Endothelial cell of umbilical vein (primary cell): ENCODE measurements around the gene GHRHR.

ENCODE experiments used
- EZH2 ChIP-seq: IDR thresholded peaks from 2 replicates; pipeline ENCODE4 v1.6.1; 2012; ENCODE audit warnings: borderline replicate concordance, low read depth, mild to moderate bottlenecking, moderate library complexity, low read length, inconsistent platforms; ENCODE audit not compliant: severe bottlenecking
- FOS ChIP-seq: IDR thresholded peaks from 2 replicates; pipeline ENCODE4 v1.6.1; 2011; ENCODE audit warnings: mild to moderate bottlenecking, low read length, moderate library complexity, borderline replicate concordance; ENCODE audit not compliant: insufficient read depth
- POLR2A ChIP-seq: IDR thresholded peaks from 2 replicates; pipeline ENCODE4 v1.6.1; 2012; ENCODE audit warnings: low read depth, mild to moderate bottlenecking, control low read depth, low read length
- POLR2AphosphoS5 ChIP-seq: IDR thresholded peaks from 2 replicates; pipeline ENCODE4 v1.6.1; 2012; ENCODE audit warnings: low read depth, mild to moderate bottlenecking, control low read depth, low read length, moderate library complexity; ENCODE audit not compliant: insufficient read depth
- TF ChIP-seq, protein P1 (sequence below), 2 donors: IDR thresholded peaks; 1 replicate in 1 of 2; 2 replicates in 1 of 2; pipeline ENCODE4 v1.5.1; 2011; ENCODE audit warnings: low read length in 2 of 2, mild to moderate bottlenecking in 2 of 2, moderate library complexity in 2 of 2, control low read depth in 1 of 2, inconsistent platforms in 1 of 2, low read depth in 1 of 2; ENCODE audit not compliant: insufficient read depth in 1 of 2; ENCODE audit errors: extremely low read depth in 1 of 2

DNA sequence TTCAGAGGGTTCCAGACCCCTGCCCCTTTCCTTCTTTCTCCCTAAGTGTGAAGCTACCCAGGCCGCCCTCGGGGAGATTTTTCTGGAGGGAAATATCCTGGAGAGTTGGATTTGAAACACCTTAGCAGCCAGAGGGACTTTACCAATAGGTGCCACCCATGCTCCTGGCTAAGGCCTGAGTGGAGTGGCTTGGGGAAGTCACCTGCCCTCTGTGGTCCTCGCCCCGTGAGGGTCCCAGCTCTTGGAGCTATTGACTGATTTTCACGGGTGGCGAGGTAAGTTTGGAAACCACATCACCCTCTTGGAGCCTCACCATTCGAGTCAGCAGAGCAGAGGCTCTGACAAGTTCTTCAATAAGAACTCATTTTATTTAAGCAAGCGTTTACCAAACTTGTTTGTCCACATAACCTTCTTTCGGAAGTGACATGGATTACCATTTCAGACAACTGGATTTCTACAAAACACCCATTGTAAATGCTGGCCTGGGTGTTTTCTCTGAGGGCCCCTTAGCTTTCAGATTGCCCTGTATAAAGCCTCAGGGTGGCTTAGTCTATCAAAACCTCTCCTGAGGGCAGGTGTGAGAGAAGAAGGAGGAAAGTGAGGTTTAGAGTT, 31.7 kb upstream of the GHRHR start:
- TF ChIP-seq, protein P1, sequence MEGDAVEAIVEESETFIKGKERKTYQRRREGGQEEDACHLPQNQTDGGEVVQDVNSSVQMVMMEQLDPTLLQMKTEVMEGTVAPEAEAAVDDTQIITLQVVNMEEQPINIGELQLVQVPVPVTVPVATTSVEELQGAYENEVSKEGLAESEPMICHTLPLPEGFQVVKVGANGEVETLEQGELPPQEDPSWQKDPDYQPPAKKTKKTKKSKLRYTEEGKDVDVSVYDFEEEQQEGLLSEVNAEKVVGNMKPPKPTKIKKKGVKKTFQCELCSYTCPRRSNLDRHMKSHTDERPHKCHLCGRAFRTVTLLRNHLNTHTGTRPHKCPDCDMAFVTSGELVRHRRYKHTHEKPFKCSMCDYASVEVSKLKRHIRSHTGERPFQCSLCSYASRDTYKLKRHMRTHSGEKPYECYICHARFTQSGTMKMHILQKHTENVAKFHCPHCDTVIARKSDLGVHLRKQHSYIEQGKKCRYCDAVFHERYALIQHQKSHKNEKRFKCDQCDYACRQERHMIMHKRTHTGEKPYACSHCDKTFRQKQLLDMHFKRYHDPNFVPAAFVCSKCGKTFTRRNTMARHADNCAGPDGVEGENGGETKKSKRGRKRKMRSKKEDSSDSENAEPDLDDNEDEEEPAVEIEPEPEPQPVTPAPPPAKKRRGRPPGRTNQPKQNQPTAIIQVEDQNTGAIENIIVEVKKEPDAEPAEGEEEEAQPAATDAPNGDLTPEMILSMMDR (IDR thresholded peaks at IDR 0.05; ENCODE audit: extremely low read depth in 1 of 2, insufficient read depth in 1 of 2, low read depth in 1 of 2, low read length in 2 of 2): no peak
- TF ChIP-seq EZH2: no peak
- no peak for TF ChIP-seq POLR2A
- no peak for TF ChIP-seq FOS
- TF ChIP-seq POLR2AphosphoS5: no peak
